GM12801 (cell line): ENCODE measurements around the gene ZNF646.

Source experiments
- CTCF ChIP-seq: IDR thresholded peaks from one replicate; pipeline ENCODE4 v1.5.1; 2011; ENCODE audit warnings: control low read depth; ENCODE audit not compliant: insufficient read length; ENCODE audit errors: extremely low read depth

ZNF646 gene

DNA sequence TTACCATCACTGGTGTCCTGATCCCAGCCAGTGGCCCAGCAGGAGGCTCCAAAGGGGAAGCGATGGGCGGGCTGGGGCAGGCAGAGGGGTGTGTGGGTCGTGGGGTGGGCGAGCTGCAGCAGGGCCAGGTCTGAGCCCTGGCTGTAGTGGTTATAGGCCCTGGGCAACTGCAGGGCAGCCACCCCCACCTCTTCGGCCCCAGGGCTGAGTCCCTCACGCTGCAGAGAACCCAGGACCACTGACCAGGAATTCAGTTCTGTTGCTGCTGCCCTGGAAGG is 12.3 kb downstream of the ZNF646 start:
- TF ChIP-seq CTCF: no peak

- no peak for TF ChIP-seq CTCF
These were observed 13.3 kb downstream of the ZNF646 start for GRCh38 chr16:31087481-31087880.

DNA sequence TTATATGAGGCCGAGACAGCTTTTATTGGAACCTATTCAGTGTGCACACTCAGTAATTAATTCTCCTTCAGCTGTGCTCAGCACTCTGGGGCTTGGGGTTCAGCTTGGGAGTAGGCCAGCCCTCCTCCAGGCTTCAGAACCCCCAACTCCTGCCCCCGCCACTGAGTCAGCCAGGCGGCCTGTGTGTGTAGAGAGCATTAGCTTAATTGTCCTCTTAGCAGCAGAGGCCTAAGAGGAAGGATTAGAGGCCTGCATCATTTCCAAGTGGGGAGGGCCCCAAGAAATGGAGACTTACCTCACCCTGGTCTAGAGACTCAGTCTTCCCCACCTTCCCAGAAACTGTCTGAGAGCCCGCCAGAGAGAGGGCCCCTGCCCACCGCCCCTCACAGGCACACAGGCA is 13.7 kb downstream of the ZNF646 start:
- TF ChIP-seq CTCF: no peak

- TF ChIP-seq CTCF: no peak
These were observed 14.4 kb downstream of the ZNF646 start, which contains the start of gene PRSS53 for GRCh38 chr16:31088459-31089183. Gene PRSS53 (minus strand): TSS chr16:31088943. CDS start chr16:31088809, 134 bp downstream.

DNA sequence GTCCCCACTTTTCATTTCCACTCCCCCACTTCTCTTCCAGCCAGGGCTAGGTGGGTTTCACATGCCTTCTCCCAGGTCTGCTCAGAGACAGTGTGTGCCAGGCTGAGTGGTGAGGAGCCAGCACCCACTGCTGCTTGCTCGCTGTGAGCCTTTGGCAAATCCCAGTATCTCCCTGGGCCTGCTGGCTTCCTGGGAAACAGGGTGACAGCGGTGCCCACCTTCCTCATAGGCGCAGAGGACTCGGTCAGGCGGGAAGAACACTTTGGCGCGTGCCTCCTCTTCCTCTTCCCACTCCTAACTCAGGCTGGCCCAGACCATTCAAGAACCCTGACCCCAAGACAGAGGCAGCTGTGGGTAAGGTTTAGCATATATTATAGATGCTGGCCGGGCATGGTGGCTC is 15.0 kb downstream of the ZNF646 start:
- no peak for TF ChIP-seq CTCF

DNA sequence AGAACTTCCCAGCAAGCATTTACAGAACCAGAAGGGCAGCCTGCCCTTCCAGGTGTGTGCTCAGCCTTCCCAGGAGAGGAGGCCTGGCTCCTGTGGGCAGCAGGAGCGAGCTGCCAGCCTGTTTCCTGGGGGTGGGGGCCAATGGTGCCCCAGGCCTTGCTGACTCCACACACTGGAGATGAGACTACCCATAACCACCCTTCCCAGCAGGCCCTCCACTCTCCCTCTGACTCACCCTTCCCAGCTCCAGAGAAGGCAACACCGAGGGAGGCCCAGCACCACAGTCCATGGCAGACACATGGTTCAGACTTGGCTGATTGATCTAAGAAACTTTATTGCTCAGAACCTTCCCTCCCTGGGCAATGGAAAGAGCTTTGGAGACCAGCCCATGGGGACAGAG is 16.3 kb downstream of the ZNF646 start:
- TF ChIP-seq CTCF: no peak

DNA sequence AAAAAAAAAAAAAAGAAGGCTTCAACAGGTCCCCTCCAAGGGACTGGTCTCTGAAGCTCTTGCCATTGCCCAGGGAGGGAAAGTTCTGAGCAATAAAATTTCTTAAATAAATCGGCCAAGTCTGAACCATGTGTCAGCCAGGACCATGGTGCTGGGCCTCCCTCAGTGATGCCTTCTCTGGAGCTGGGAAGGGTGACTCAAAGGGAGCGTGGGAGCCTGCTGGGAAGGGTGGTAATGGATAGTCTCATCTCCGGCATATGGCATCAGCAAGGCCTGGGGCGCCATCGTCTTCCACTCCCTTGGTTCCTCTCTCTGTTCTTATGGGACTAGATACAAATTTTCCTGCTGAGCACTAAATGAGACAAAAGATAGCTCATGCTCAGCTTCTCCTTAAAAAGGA is 18.1 kb downstream of the ZNF646 start:
- TF ChIP-seq CTCF: no peak
